ENCODE measurements around the gene ANP32B.
"Not testable (repeated sequence)": the region's sequence is repeated elsewhere in the genome, so short reads cannot be mapped to it uniquely, and the experiment has no call there.

GRCh38 chr9:97947094-97947493 lies 36.0 kb upstream of the ANP32B start:
- TF ChIP-seq CTCF (conservative IDR thresholded peaks at IDR 0.05; ENCODE audit: low read depth, low read length); EZH2phosphoT487 (IDR thresholded peaks at IDR 0.05; ENCODE audit: borderline replicate concordance, low read length); EZH2 (IDR thresholded peaks at IDR 0.05; ENCODE audit: low read length, unreplicated experiment): not testable (repeated sequence)
